Limb (tissue), 2 donors: ENCODE data around the gene ERBB4.

Experiments used
- DNase-seq, 2 donors: peaks; one replicate each; pipeline ENCODE4 v3.0.0-alpha.2; 2016; ENCODE audit errors: extremely low spot score in 2 of 2

The ERBB4 gene

GRCh38 chr2:211934811-211935210 is 603.8 kb downstream of the ERBB4 start:
- DNase-seq: no peak

GRCh38 chr2:211931314-211931713 is 607.3 kb downstream of the ERBB4 start:
- no peak for DNase-seq

GRCh38 chr2:211930331-211930730 is 608.3 kb downstream of the ERBB4 start:
- no peak for DNase-seq

- peak in 1 of 2 donors; percentile 27 for DNase-seq
These were observed 610.4 kb downstream of the ERBB4 start for GRCh38 chr2:211928201-211928600.

GRCh38 chr2:211923019-211923418 is 615.6 kb downstream of the ERBB4 start:
- no peak for DNase-seq

- no peak for DNase-seq
These were observed 634.6 kb downstream of the ERBB4 start for GRCh38 chr2:211903961-211904360.

GRCh38 chr2:211901226-211901846 is 637.3 kb downstream of the ERBB4 start:
- DNase-seq: no peak

- no peak for DNase-seq
These were observed 638.1 kb downstream of the ERBB4 start for GRCh38 chr2:211900518-211900917.

GRCh38 chr2:211900000-211900399 is 638.6 kb downstream of the ERBB4 start:
- DNase-seq: peak in 1 of 2 donors; percentile 45

- no peak for DNase-seq
These were observed 639.9 kb downstream of the ERBB4 start for GRCh38 chr2:211898702-211899101.

- no peak for DNase-seq
These were observed 657.2 kb downstream of the ERBB4 start for GRCh38 chr2:211881449-211881848.

- DNase-seq: no peak
These were observed 659.3 kb downstream of the ERBB4 start for GRCh38 chr2:211879323-211879722.

- DNase-seq: no peak
These were observed 661.5 kb downstream of the ERBB4 start for GRCh38 chr2:211877061-211877460.

GRCh38 chr2:211875488-211875887 is 663.1 kb downstream of the ERBB4 start:
- DNase-seq: no peak

- no peak for DNase-seq
These were observed 669.5 kb downstream of the ERBB4 start for GRCh38 chr2:211868996-211869533.

- peak in 1 of 2 donors; percentile 15 for DNase-seq
These were observed 670.7 kb downstream of the ERBB4 start for GRCh38 chr2:211867845-211868451.

GRCh38 chr2:211864328-211864727 is 674.3 kb downstream of the ERBB4 start:
- no peak for DNase-seq

GRCh38 chr2:211860224-211860623 is 678.4 kb downstream of the ERBB4 start:
- DNase-seq: no peak

GRCh38 chr2:211854832-211855231 is 683.8 kb downstream of the ERBB4 start:
- no peak for DNase-seq

GRCh38 chr2:211846714-211847113 is 691.9 kb downstream of the ERBB4 start:
- DNase-seq: no peak

GRCh38 chr2:211846036-211846400 is 692.6 kb downstream of the ERBB4 start:
- no peak for DNase-seq

GRCh38 chr2:211845338-211846035 is 693.1 kb downstream of the ERBB4 start:
- DNase-seq: no peak

GRCh38 chr2:211837706-211838105 is 700.9 kb downstream of the ERBB4 start:
- DNase-seq: no peak
